GM12875 (cell line): Measurements from ENCODE around the gene ATP6V1C2.

ENCODE experiments used
- H3K4me3 ChIP-seq: one replicate; pipeline ENCODE4 v1.5.1; 2011; ENCODE audit warnings: low read depth, low read length, control low read depth
- TF ChIP-seq, protein P1 (sequence below): IDR thresholded peaks from 2 replicates; pipeline ENCODE4 v1.5.1; 2011; ENCODE audit warnings: low read depth, mild to moderate bottlenecking, control low read depth, inconsistent platforms, low read length, moderate library complexity, borderline replicate concordance; ENCODE audit not compliant: insufficient read depth

The ATP6V1C2 gene

GRCh38 chr2:10784719-10785118 lies 63.3 kb downstream of the ATP6V1C2 start:
- TF ChIP-seq, protein P1, sequence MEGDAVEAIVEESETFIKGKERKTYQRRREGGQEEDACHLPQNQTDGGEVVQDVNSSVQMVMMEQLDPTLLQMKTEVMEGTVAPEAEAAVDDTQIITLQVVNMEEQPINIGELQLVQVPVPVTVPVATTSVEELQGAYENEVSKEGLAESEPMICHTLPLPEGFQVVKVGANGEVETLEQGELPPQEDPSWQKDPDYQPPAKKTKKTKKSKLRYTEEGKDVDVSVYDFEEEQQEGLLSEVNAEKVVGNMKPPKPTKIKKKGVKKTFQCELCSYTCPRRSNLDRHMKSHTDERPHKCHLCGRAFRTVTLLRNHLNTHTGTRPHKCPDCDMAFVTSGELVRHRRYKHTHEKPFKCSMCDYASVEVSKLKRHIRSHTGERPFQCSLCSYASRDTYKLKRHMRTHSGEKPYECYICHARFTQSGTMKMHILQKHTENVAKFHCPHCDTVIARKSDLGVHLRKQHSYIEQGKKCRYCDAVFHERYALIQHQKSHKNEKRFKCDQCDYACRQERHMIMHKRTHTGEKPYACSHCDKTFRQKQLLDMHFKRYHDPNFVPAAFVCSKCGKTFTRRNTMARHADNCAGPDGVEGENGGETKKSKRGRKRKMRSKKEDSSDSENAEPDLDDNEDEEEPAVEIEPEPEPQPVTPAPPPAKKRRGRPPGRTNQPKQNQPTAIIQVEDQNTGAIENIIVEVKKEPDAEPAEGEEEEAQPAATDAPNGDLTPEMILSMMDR = no peak
- H3K4me3 ChIP-seq = no peak overlapping the region

DNA sequence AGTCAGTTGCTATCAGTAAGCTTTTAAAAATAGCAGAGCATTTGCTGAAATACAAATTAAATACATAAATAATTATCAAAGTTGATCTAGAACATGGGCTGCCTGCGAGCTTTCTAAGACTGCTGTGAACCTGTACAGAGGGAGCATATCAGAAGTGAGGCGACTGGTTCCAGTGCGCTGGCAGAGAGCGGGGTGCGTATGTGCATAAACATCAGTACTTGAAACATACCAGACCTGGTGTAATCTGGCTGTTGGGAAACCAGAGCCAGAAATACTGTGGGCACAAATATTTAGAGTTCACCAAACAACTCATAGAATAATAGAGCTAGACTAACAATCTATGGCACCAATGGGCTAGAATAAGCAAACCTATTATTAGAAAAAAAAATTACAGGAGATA lies 63.8 kb downstream of the ATP6V1C2 start:
- no peak overlapping the region for H3K4me3 ChIP-seq
- TF ChIP-seq, protein P1 = no peak

DNA sequence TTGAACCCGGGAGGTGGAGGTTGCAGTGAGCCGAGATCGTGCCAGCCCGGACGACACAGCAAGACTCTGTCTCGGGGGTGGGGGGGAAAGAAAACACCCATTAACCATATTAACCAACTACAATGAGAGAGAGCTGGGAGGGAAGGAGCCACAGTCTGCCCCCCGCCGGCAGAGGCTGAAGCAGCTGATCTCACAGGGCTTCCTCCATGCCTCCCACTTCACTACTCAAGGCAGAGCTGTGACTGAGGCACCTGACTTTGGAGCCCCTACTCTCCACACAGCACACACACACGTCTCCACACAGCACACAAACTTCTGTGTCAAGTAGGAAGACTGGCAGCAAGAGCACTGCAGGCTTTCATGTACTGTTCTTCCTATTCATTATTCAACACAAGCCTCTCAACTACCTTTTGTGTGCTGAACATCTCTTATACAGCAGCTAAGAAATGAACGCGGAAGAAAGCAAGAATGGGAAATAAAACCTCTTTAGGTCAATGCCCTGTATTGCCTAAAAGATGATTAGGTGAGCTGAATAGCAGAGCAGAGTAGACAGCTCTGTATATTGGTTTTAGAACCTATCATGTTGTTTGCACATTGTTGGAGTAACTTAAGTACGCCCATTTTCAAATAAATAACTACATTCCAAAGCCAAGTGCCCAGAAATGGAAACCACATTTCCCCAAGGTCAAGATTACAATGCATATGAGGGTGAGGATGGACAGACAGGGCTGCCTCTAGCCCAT lies 65.0 kb downstream of the ATP6V1C2 start:
- no peak overlapping the region for H3K4me3 ChIP-seq
- TF ChIP-seq, protein P1 = no peak

- TF ChIP-seq, protein P1 = peak; percentile 47
- no peak overlapping the region for H3K4me3 ChIP-seq
These were observed 65.9 kb downstream of the ATP6V1C2 start for GRCh38 chr2:10787176-10787968.

DNA sequence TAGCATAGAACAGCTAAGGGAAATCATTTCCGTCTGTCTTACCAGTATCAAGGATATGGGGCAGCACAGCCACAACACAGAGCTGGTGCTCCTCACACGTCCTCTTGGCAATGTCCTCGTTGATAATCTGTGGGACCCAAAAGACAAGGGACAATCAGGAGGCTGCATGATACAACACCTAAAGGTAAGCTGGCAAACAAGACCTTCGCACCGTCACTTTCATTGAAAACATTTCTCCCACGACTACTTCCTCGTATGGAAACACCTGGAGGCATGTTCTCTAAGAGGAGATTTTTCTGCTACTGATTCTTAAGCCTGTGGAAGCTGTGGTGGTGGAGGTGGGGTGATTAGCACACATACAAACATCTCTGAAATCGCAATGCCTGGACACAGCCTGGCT lies 67.4 kb downstream of the ATP6V1C2 start:
- TF ChIP-seq, protein P1 = no peak
- H3K4me3 ChIP-seq = no peak overlapping the region

DNA sequence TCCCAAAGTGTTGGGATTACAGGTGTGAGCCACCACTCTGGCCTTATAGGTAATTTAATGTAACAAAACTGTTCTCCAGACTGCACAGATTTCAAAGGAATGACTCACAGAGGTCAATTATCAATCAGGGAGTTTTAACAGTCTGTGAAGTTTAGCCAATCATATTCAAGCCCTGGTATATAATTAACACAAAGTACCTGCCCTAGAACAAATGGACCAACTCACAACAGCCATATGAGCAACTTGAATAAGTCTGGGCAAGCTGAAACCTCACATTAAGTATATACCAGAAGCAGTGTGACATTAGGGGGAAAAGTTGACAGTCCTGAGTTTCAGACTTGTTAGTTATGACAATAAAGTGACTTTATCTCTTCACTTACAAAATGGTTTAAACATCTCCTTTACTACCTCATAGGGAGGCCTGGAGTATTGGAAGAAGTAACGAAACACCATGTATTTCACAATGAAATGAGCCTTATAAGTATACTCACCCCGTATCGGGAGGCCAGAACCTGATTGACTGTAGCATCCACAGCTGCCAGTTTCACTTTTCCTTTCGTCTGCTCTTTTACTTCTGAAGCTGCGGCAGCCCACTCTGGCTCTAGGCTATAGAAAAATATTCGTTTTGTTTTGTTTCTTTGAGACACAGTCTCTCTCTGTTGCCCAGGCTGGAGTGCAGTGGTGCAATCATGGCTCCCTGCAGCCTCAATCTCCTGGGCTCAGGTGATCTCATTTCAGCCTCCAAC lies 69.0 kb downstream of the ATP6V1C2 start:
- TF ChIP-seq, protein P1 = no peak
- H3K4me3 ChIP-seq = no peak overlapping the region
